Body of pancreas (tissue), 4 donors: ENCODE results near the gene DBNDD2. TPM values are rescaled to one million over a fixed set of nuclear protein-coding genes. Genes with fewer than 3 reads are reported as not detected.

Experiments used
- ATAC-seq: fragments of 150-250 bp; one replicate; pipeline ENCODE4 v1.9.1; 2016
- DNase-seq, 4 donors: peaks; one replicate each; pipeline ENCODE4 v3.0.0-alpha.2; 2019
- H3K27ac ChIP-seq, 4 donors: fragments of 200-600 bp; sonication (generic); 1 replicate in 3 of 4; 2 replicates in 1 of 4; pipeline versions ENCODE4 v1.5.1 to v1.6.1; 2016 to 2019; ENCODE audit warnings: mild to moderate bottlenecking in 1 of 4, mixed read lengths in 1 of 4, moderate library complexity in 1 of 4
- H3K27me3 ChIP-seq, 2 donors: fragments of 200-600 bp; sonication (generic); one replicate each; pipeline ENCODE4 v1.6.0; 2016; ENCODE audit warnings: mild to moderate bottlenecking in 1 of 2
- H3K36me3 ChIP-seq, 2 donors: fragments of 200-600 bp; sonication (generic); replicated peaks in 1 of 2; 2 replicates each; pipeline ENCODE4 v1.5.1; 2016; ENCODE audit warnings: low read depth in 2 of 2; ENCODE audit not compliant: insufficient read depth in 1 of 2
- H3K4me1 ChIP-seq: fragments of 200-600 bp; sonication (generic); one replicate; pipeline ENCODE4 v1.6.0; 2016
- H3K4me3 ChIP-seq, 2 donors: fragments of 200-600 bp; sonication (generic); 1 replicate in 1 of 2; 2 replicates in 1 of 2; pipeline ENCODE4 v1.5.1; 2016 to 2019
- H3K9me3 ChIP-seq, 3 donors: fragments of 200-600 bp; sonication (generic); 1 replicate in 2 of 3; 2 replicates in 1 of 3; pipeline ENCODE4 v1.5.1; 2016
- CTCF ChIP-seq, 7 experiments: fragments of 450-650 bp in 4 of 7; fragments of 200-600 bp in 3 of 7; sonication (generic) in 3 of 7; IDR thresholded peaks; one replicate each; pipeline ENCODE4 v1.5.1; 2016 to 2019; ENCODE audit warnings: antibody characterized with exemption in 7 of 7
- POLR2A ChIP-seq, 3 donors: fragments of 450-650 bp; IDR thresholded peaks; one replicate each; pipeline ENCODE4 v1.6.1; 2016; ENCODE audit warnings: antibody characterized with exemption in 3 of 3, mild to moderate bottlenecking in 2 of 3
- WGBS, 2 donors: methylation state at CpG; one replicate each; pipeline ENCODE4 v1.1.5; 2017; 5-methylcytosine and 5-hydroxymethylcytosine counted together
- intact Hi-C: fragments of 100-400 bp; cut with DNase I; formaldehyde crosslinking; loops from one replicate; pipeline ENCODE4 v1.15.1; 2023
- total RNA-seq, 2 donors: library from RNA; depleted of rRNA; stranded (reverse); fragments of >200 nt; gene quantifications; one replicate each; pipeline ENCODE4 v1.1.0, GENCODE V29; 2016

The DBNDD2 gene
- total RNA-seq, 2 donors from 2014 or later, result 10.5 to 20.5 TPM

GRCh38 chr20:45377269-45377668 lies 30.8 kb upstream of the DBNDD2 start:
- no peaks in the 10 kb centered on the region for H3K27me3 ChIP-seq
- intact Hi-C loops, result loop anchor here (5.0 kb wide), 1 partner anchor 45 kb away; no protein-coding TSS in a partner anchor
- no peak for DNase-seq
- no peak overlapping the region for H3K27ac ChIP-seq
- no peak overlapping the region for H3K4me3 ChIP-seq
- no peak for ATAC-seq
- H3K9me3 ChIP-seq, result no peaks in the 10 kb centered on the region
- 79 to 83% methylated on average over 11 of the region's 11 CpGs for WGBS, 2 donors
- peaks cover 14% of the 10 kb centered on the region for H3K4me1 ChIP-seq
- TF ChIP-seq CTCF (IDR thresholded peaks at IDR 0.05) (no peak), POLR2A (IDR thresholded peaks at IDR 0.05) (no peak)
- H3K36me3 ChIP-seq, result no peaks in the 10 kb centered on the region

- no peak for ATAC-seq
- TF ChIP-seq CTCF (IDR thresholded peaks at IDR 0.05) (no peak), POLR2A (IDR thresholded peaks at IDR 0.05) (no peak)
- Histone ChIP-seq H3K27me3 (no peaks in the 10 kb centered on the region), H3K9me3 (no peaks in the 10 kb centered on the region), H3K4me3 (no peak within 1 kb of the TSS), H3K4me1 (peaks cover 10% of the 10 kb centered on the region), H3K27ac (no peak within 1 kb of the TSS), H3K36me3 (no peaks in the 10 kb centered on the region)
- intact Hi-C loops, result loop anchor here (5.0 kb wide), 1 partner anchor 44 kb away; no protein-coding TSS in a partner anchor
- 82 to 100% methylated on average over 1 of the region's 1 CpG for WGBS, 2 donors
- DNase-seq, result no peak
Measured at GRCh38 chr20:45378191-45378590, 29.9 kb upstream of the DBNDD2 start, which contains the start of gene TP53TG5. TP53TG5 (minus strand) TSS chr20:45378325; CDS start chr20:45378236, 89 bp downstream.

- ATAC-seq (no peak), DNase-seq (no peak)
- TF ChIP-seq CTCF (IDR thresholded peaks at IDR 0.05) (no peak), POLR2A (IDR thresholded peaks at IDR 0.05) (no peak)
- Histone ChIP-seq H3K9me3 (no peaks in the 10 kb centered on the region), H3K4me1 (no peaks in the 10 kb centered on the region), H3K27ac (no peak overlapping the region), H3K27me3 (no peaks in the 10 kb centered on the region), H3K4me3 (no peak overlapping the region), H3K36me3 (no peaks in the 10 kb centered on the region)
- WGBS, 2 donors, result 94 to 96% methylated on average over 1 of the region's 1 CpG
- intact Hi-C loops, result no loop called here
Measured at GRCh38 chr20:45387274-45387673, 20.8 kb upstream of the DBNDD2 start.

- ATAC-seq (no peak), DNase-seq (no peak)
- WGBS, 2 donors, result 84 to 89% methylated on average over 2 of the region's 2 CpGs
- Histone ChIP-seq H3K27me3 (no peaks in the 10 kb centered on the region), H3K4me1 (no peaks in the 10 kb centered on the region), H3K4me3 (no peak overlapping the region), H3K27ac (no peak overlapping the region), H3K9me3 (no peaks in the 10 kb centered on the region), H3K36me3 (no peaks in the 10 kb centered on the region)
- intact Hi-C loops, result no loop called here
- TF ChIP-seq POLR2A (IDR thresholded peaks at IDR 0.05) (no peak), CTCF (IDR thresholded peaks at IDR 0.05) (no peak)
Measured at GRCh38 chr20:45390931-45391330, 17.2 kb upstream of the DBNDD2 start.

- Histone ChIP-seq H3K36me3 (no peaks in the 10 kb centered on the region), H3K4me3 (no peak overlapping the region), H3K27me3 (no peaks in the 10 kb centered on the region), H3K9me3 (no peaks in the 10 kb centered on the region), H3K27ac (no peak overlapping the region), H3K4me1 (no peaks in the 10 kb centered on the region)
- DNase-seq (no peak), ATAC-seq (no peak)
- 69 to 81% methylated on average over 2 of the region's 2 CpGs for WGBS, 2 donors
- intact Hi-C loops, result no loop called here
- no peak for TF ChIP-seq CTCF (IDR thresholded peaks at IDR 0.05)
- no peak for TF ChIP-seq POLR2A (IDR thresholded peaks at IDR 0.05)
Measured at GRCh38 chr20:45391559-45391958, 16.5 kb upstream of the DBNDD2 start.
